Activated T-cell treated with anti-CD3 and anti-CD28 coated beads, Interleukin-2, amount 50 U/mL, for 24 hours (primary cell): ENCODE results near the gene INAVA.

Experiments
- DNase-seq: peaks from one replicate; pipeline ENCODE4 v3.0.0-alpha.2; 2020
- H3K27ac Mint-ChIP-seq: 2 replicates; pipeline ENCODE4 v1.8.0; 2020; ENCODE audit warnings: mild to moderate bottlenecking, mixed read lengths
- H3K27me3 Mint-ChIP-seq: 2 replicates; pipeline ENCODE4 v1.8.0; 2020; ENCODE audit warnings: mixed read lengths
- H3K36me3 Mint-ChIP-seq: 2 replicates; pipeline ENCODE4 v1.8.0; 2020; ENCODE audit warnings: low read depth, mixed read lengths
- H3K4me1 Mint-ChIP-seq: 2 replicates; pipeline ENCODE4 v1.8.0; 2020; ENCODE audit warnings: low read depth, mixed read lengths
- H3K4me3 Mint-ChIP-seq: 2 replicates; pipeline ENCODE4 v1.8.0; 2020; ENCODE audit warnings: mild to moderate bottlenecking, moderate library complexity, mixed read lengths
- H3K9me3 Mint-ChIP-seq: 2 replicates; pipeline ENCODE4 v1.8.0; 2020; ENCODE audit warnings: mixed read lengths

Gene INAVA

DNA sequence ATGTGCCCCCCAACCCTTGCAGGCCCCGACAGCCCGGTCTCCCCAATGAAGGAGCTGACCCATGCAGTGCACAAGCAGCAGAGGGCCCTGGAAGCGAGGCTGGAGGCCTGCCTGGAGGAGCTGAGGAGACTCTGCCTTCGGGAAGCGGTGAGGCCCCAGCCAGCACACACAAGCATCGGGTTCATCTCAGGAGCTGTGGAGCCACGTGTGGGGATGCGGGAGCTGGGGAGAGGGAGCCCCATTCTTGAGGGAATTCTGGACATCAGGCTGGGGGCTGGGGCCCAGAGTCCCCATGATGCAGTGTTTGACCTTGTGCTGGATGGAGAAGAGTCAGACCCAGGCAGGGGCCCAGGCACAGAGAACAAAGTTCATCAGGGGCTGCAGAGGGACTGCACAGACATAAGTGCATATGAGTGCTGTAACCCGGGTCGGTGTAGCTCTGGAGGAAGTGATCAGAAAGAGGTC lies 4.8 kb downstream of the INAVA start:
- Mint-ChIP-seq H3K4me3 (no peak overlapping the region), H3K27ac (no peak overlapping the region), H3K27me3 (peaks cover 65% of the 10 kb centered on the region), H3K4me1 (no peaks in the 10 kb centered on the region), H3K9me3 (no peaks in the 10 kb centered on the region), H3K36me3 (no peaks in the 10 kb centered on the region)
- DNase-seq: no peak

DNA sequence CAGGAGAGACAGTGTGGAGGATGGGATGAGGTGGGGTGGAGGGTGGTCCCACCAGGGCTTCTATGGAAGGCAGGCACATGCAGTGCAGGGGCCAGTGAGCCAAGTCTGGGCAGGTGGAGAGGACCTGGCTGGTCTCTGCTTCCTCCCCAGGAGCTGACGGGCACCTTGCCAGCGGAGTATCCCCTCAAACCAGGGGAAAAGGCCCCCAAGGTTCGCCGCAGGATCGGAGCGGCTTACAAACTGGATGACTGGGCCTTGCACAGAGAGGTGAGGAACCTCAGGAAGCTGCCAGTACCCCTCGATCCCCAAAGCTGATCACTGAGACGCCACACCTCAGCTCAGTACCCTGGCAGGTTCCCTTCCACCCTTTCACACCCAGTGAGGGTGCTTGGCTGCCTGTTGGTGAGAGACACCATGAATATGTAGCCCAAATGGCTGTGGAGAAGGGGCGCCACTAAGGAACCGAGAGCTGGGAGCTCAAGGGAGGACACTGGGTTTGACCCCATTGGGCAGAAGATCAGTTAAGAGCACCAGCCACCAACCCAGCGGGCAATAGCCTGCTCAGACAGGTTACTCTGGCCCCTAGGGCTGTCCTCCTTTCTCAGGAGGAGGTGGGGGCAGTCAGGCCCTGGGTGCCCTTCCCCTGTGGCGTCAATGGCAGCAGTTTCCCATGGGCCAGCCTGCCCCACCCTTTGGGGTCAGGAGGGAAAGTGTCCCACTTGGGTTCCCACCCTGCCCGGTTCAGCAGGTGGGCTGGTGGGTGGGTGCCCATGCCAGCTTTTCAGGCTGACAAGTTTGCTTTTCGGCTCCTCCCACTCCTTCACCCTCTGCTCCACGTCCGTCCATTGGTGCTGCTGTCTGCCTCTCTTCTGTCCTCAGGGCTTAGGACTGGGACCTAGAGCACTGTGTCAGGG lies 5.5 kb downstream of the INAVA start:
- no peak overlapping the region for H3K27ac Mint-ChIP-seq
- peaks cover 59% of the 10 kb centered on the region for H3K27me3 Mint-ChIP-seq
- H3K4me1 Mint-ChIP-seq: peaks cover 6% of the 10 kb centered on the region
- DNase-seq: no peak
- no peaks in the 10 kb centered on the region for H3K36me3 Mint-ChIP-seq
- H3K4me3 Mint-ChIP-seq: no peak overlapping the region
- no peaks in the 10 kb centered on the region for H3K9me3 Mint-ChIP-seq

- Mint-ChIP-seq H3K4me1 (peaks cover 11% of the 10 kb centered on the region), H3K4me3 (no peak overlapping the region), H3K27ac (no peak overlapping the region), H3K27me3 (peaks cover 57% of the 10 kb centered on the region), H3K36me3 (no peaks in the 10 kb centered on the region), H3K9me3 (no peaks in the 10 kb centered on the region)
- no peak for DNase-seq
Measured at GRCh38 chr1:200900877-200901276, 6.2 kb downstream of the INAVA start.

GRCh38 chr1:200901350-200901749 lies 6.7 kb downstream of the INAVA start:
- Mint-ChIP-seq H3K4me3 (no peak overlapping the region), H3K4me1 (peaks cover 15% of the 10 kb centered on the region), H3K36me3 (no peaks in the 10 kb centered on the region), H3K9me3 (no peaks in the 10 kb centered on the region), H3K27me3 (peaks cover 55% of the 10 kb centered on the region), H3K27ac (no peak overlapping the region)
- no peak for DNase-seq

DNA sequence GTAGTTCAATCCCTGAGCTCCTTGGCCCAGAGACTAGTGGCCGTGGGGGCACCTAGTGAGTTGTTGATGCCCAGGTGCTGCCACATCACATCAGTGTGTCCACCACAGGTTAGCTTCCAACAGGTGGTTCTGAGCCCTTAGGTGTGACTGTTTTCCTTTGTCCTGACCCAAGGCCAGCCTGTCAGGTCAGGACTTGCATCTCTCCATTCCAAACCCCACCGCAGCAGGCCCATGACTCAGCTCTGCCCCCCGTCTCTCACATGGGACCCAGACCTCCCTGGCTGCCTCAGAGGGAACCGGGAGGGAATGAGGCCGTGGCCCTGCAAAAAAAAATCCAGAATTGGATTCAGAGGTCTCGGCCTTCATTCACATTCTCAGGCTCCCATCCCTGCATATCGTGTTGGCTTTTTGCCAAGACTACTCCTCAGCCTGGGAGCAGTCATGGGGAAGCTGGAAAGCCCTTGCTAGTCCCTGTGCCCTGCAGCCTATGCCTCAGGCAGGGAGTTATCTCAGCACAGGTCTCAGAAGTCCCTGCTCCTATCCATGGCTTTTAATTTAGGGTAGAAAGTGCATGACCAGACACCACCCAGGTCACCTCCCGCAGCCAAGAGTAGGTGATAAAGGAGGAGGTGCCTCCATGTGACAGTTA lies 7.2 kb downstream of the INAVA start:
- peaks cover 19% of the 10 kb centered on the region for H3K4me1 Mint-ChIP-seq
- no peak for DNase-seq
- peaks cover 57% of the 10 kb centered on the region for H3K27me3 Mint-ChIP-seq
- H3K4me3 Mint-ChIP-seq: no peak overlapping the region
- no peak overlapping the region for H3K27ac Mint-ChIP-seq
- H3K9me3 Mint-ChIP-seq: no peaks in the 10 kb centered on the region
- H3K36me3 Mint-ChIP-seq: no peaks in the 10 kb centered on the region

GRCh38 chr1:200903793-200904192 lies 9.1 kb downstream of the INAVA start:
- Mint-ChIP-seq H3K4me1 (peaks cover 26% of the 10 kb centered on the region), H3K27ac (no peak overlapping the region), H3K9me3 (no peaks in the 10 kb centered on the region), H3K4me3 (no peak overlapping the region), H3K27me3 (peaks cover 52% of the 10 kb centered on the region), H3K36me3 (no peaks in the 10 kb centered on the region)
- no peak for DNase-seq

DNA sequence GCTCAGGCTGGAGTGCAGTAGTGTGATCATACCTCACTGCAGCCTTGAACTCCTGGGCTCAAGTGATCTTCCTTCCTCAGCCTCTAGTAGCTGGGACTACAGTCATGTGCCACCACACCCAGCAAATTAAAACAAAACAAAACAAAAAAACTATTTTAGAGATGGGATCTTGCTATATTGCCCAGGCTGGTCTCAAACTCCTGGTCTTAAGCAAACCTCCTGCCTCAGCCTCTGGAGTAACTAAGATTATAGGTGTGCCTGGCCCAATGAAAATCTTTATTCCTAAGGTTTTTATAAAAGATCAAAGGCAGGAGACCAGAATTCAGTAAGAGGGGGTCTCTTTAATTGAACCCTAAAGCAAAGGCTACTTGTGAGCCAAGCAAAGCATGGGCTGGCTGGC lies 10.1 kb downstream of the INAVA start:
- Mint-ChIP-seq H3K27ac (no peak overlapping the region), H3K4me1 (peaks cover 26% of the 10 kb centered on the region), H3K36me3 (no peaks in the 10 kb centered on the region), H3K9me3 (no peaks in the 10 kb centered on the region), H3K27me3 (peaks cover 52% of the 10 kb centered on the region), H3K4me3 (no peak overlapping the region)
- no peak for DNase-seq

DNA sequence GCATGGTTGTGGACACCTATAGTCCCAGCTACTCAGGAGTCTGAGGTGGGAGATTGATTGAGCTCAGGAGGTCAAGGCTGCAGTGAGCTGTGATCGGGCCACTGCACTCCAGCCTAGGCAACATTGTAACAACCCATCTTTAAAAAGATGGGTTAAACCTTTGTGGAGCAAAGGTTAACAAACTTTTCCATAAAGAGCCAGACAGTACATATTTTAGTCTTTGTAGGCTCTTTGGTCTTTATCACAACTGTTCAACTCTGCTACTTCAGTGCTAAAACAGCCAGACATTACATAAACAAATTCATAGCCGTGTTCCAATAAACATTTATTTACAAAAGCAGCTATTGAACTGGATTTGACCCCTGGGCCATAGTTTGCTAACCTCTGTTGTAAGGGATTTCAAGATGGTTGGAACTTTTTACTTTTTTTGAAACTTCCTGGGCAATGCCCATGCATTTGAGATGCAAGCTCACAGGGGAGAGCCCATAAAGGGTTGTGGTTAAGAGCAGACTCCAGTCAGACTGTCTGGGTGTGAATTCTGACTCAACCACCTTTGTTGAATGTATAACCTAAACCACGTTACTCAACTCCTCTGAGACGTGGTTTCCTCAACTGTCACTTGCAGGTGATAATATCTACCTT lies 10.8 kb downstream of the INAVA start:
- no peak overlapping the region for H3K27ac Mint-ChIP-seq
- peaks cover 26% of the 10 kb centered on the region for H3K4me1 Mint-ChIP-seq
- H3K36me3 Mint-ChIP-seq: no peaks in the 10 kb centered on the region
- no peak overlapping the region for H3K4me3 Mint-ChIP-seq
- DNase-seq: no peak
- H3K27me3 Mint-ChIP-seq: peaks cover 57% of the 10 kb centered on the region
- H3K9me3 Mint-ChIP-seq: no peaks in the 10 kb centered on the region

DNA sequence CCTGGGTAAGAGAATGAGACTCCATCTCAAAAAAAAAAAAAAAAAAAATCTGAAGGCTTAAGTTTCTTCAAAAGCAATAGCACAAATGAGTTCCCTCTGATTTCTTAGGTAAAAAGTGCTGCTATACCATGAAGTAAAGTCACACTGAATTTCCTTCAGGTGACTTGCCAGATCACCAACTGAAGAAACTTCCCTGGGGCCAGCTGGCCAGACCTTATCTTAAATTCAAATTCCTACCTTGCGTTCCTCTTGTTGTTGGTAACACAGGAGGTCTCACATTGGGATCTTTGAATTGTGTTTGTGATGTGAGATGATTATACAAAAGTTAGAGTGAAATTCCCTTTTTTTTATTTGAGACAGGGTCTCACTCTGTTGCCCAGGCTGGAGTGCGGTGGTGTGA lies 11.8 kb downstream of the INAVA start:
- no peak for DNase-seq
- H3K4me3 Mint-ChIP-seq: no peak overlapping the region
- peaks cover 26% of the 10 kb centered on the region for H3K4me1 Mint-ChIP-seq
- peaks cover 52% of the 10 kb centered on the region for H3K27me3 Mint-ChIP-seq
- no peaks in the 10 kb centered on the region for H3K36me3 Mint-ChIP-seq
- no peak overlapping the region for H3K27ac Mint-ChIP-seq
- H3K9me3 Mint-ChIP-seq: no peaks in the 10 kb centered on the region

GRCh38 chr1:200907611-200908097 lies 13.0 kb downstream of the INAVA start:
- Mint-ChIP-seq H3K27me3 (peaks cover 43% of the 10 kb centered on the region), H3K4me3 (no peak overlapping the region), H3K27ac (no peak overlapping the region), H3K9me3 (no peaks in the 10 kb centered on the region), H3K4me1 (peaks cover 26% of the 10 kb centered on the region), H3K36me3 (no peaks in the 10 kb centered on the region)
- no peak for DNase-seq

DNA sequence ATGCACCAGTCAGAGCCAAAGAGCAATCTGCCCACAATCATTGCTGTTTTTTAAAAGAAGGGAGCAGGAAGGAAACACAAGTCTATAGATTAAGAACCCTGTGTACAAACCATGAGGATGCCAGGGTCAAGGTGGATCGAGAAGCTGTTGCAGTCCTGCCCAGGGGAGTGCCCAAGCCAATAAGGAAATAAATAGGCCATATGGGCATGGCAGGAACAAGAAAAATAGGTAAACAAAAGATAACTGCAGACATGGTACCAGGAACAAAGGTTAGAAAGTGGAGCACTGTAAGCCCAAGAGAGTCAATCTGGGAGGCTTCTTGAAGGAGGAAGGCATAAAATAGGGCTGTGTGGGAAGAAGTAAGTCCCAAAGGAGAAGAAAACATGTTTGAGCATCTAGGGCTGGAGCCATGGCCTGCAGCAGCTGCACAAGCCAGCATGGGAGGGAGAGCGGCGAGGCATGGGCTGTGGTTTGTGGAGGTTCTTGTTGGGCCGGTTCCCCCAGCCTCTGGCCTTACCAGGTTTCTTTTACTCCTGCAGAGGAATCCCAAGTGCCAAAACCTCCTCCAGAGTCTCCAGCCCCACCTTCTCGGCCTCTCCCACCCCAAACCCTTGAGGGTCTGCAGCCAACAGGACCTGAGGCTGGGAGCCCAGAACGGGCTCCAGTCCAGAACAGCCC lies 13.6 kb downstream of the INAVA start:
- no peak overlapping the region for H3K4me3 Mint-ChIP-seq
- no peaks in the 10 kb centered on the region for H3K36me3 Mint-ChIP-seq
- H3K4me1 Mint-ChIP-seq: peaks cover 26% of the 10 kb centered on the region
- DNase-seq: no peak
- H3K9me3 Mint-ChIP-seq: no peaks in the 10 kb centered on the region
- no peak overlapping the region for H3K27ac Mint-ChIP-seq
- H3K27me3 Mint-ChIP-seq: peaks cover 42% of the 10 kb centered on the region

DNA sequence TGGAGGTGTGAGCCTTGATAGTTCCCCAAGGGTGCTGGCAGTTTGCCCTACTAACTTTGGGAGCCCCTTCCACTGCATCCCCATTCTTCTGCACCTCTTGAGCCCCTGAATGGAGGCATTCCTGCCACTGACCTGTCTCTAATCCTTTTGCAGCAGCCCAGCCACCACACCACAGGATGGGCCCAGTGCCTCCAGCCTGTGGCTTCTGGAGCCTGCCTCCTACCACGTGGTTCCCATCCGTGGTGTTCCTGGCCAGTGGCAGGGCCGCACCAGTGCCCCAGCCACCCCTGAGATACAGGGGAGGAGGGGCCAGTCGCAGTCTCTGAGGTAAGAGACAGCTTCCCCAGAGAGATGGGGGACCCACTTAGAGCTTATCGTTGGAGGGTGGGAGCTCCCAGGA lies 14.4 kb downstream of the INAVA start:
- H3K27ac Mint-ChIP-seq: no peak overlapping the region
- DNase-seq: no peak
- H3K4me1 Mint-ChIP-seq: peaks cover 26% of the 10 kb centered on the region
- H3K4me3 Mint-ChIP-seq: no peak overlapping the region
- H3K27me3 Mint-ChIP-seq: peaks cover 43% of the 10 kb centered on the region
- no peaks in the 10 kb centered on the region for H3K36me3 Mint-ChIP-seq
- H3K9me3 Mint-ChIP-seq: no peaks in the 10 kb centered on the region

DNA sequence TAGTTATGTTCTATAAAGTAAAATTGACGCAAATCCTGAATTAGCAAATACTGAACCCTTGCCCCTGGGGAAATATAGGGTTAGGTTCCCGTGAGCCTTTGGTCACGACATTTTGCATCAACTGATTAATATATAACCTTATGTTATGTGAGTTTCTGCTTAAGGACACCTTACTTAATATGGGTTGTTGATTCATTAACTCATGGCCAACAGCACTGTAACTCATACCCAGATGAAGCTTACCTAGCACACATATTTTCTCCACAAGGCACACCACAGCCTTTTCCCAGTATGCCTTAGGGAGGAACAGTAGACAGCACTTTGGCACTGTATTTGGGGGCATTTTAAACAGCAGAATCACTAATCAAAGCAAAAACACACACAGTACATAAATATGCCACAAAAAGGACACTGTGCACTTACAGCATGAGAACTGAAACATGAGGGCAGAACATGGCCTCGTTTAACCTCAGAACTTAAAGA lies 15.1 kb downstream of the INAVA start:
- H3K27me3 Mint-ChIP-seq: peaks cover 43% of the 10 kb centered on the region
- peaks cover 24% of the 10 kb centered on the region for H3K4me1 Mint-ChIP-seq
- no peak overlapping the region for H3K27ac Mint-ChIP-seq
- H3K9me3 Mint-ChIP-seq: no peaks in the 10 kb centered on the region
- H3K4me3 Mint-ChIP-seq: no peak overlapping the region
- DNase-seq: no peak
- no peaks in the 10 kb centered on the region for H3K36me3 Mint-ChIP-seq

- H3K27ac Mint-ChIP-seq: no peak overlapping the region
- no peak overlapping the region for H3K4me3 Mint-ChIP-seq
- no peaks in the 10 kb centered on the region for H3K36me3 Mint-ChIP-seq
- DNase-seq: no peak
- H3K4me1 Mint-ChIP-seq: peaks cover 11% of the 10 kb centered on the region
- H3K9me3 Mint-ChIP-seq: no peaks in the 10 kb centered on the region
- peaks cover 43% of the 10 kb centered on the region for H3K27me3 Mint-ChIP-seq
Measured at GRCh38 chr1:200911361-200911760, 16.7 kb downstream of the INAVA start.
